HK-2 (cell line): ENCODE results near the gene COL12A1.

Source experiments
- DNase-seq: peaks from one replicate; pipeline ENCODE4 v3.0.0-alpha.2; 2018; ENCODE audit not compliant: unreplicated experiment

Gene COL12A1

DNA sequence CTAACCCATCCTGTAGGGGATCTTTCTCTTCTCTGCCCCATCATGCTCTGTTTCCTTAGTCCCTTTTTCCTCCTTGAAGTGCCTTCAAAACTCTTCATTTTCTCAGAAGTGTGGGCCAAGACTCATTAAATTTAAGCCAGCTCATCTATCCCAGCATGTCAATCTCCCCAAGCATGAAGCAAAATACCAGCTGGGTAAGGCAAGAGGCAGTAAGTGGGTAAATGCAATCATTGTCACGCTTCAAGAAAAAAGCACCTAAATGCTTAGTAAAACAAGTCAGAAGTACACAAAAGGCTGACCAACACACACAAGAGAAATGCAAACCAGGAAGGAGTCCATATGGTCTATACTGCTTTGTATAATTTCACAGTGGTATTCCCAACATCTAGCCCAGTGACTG, 61.5 kb downstream of the COL12A1 start:
- no peak for DNase-seq

GRCh38 chr6:75143191-75143590, 62.7 kb downstream of the COL12A1 start:
- no peak for DNase-seq

DNA sequence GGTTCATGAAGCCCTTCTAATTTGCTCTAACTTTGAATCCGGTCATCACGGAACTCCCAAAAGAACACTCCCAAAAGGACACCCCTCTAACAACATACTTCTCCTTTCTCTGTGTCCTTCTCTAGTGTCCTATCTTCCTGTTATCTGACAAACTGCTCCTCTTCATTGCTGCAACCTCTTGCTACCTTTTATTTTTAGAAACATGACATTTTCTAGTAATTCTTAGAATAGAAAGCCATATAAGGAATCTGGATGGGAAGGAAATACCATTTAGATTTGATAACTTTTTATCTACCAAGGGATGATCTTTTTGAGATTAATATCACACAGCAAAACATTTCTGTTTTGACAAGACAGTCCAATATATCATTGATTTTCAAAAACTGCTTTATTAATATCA, 63.1 kb downstream of the COL12A1 start:
- DNase-seq: no peak

- no peak for DNase-seq
Observed at GRCh38 chr6:75135876-75136275, 70.0 kb downstream of the COL12A1 start.

DNA sequence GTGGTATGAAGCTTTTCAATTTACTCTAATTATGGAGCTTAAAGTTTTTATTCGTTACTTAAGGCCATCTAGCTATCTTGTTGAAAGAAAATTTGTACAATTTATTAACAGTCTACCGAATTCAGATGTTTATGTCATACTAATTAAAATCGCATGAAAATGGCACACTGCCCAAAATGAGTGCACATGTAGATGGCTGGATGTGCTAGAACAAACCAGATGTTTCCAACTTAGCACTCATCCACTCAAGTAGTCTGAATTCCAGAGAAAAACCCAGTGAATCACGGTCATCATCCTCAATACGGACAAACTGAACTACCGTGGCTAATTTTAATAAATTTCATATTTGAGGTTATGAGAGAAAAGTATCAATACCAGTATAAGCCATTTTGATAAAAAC, 70.4 kb downstream of the COL12A1 start:
- no peak for DNase-seq

- no peak for DNase-seq
Observed at GRCh38 chr6:75130784-75131183, 75.1 kb downstream of the COL12A1 start.

- no peak for DNase-seq
Observed at GRCh38 chr6:75128878-75129570, 76.8 kb downstream of the COL12A1 start.

GRCh38 chr6:75126518-75126917, 79.3 kb downstream of the COL12A1 start:
- DNase-seq: no peak

GRCh38 chr6:75124983-75125382, 80.9 kb downstream of the COL12A1 start:
- no peak for DNase-seq

DNA sequence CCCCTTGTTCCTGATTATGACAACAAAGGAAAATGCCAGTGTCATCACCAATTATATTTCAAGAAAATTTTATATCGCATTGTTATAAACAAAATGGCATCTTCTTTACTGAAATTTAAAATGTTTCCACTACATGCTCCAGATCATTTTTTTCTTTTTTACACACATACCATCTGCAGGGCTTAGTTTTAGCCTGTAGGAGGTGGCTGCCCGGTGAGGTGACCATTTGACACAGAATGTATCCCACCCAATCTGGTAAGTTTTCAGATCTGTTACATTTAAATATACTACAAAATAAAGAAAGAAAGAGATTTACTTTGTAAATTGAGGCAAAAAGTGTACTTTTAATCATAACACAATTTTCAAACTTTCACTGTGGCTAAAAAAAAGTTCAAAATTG, 81.8 kb downstream of the COL12A1 start:
- no peak for DNase-seq

- no peak for DNase-seq
Observed at GRCh38 chr6:75118925-75119515, 86.8 kb downstream of the COL12A1 start.

GRCh38 chr6:75117701-75118100, 88.2 kb downstream of the COL12A1 start:
- DNase-seq: no peak

GRCh38 chr6:75116946-75117345, 88.9 kb downstream of the COL12A1 start:
- no peak for DNase-seq

GRCh38 chr6:75115481-75115880, 90.4 kb downstream of the COL12A1 start:
- no peak for DNase-seq

DNA sequence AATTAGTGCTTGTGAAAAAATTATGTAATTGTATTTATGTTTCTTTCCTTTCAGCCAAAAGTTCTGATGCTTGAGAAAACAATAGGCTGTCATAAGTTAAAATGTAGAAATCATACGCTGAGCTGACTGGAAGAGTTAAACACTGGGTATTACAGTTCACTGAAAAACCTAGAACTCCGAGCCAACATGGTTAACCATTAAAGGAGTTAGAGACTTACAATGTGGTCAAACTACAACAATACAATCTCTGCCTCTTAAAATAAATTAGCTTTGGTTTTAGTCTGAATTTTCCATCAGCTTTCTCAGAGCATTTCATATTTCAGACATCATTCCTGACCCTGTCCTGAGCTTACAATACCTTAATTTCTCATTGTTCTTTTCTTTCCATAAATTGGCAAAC, 91.0 kb downstream of the COL12A1 start:
- DNase-seq: no peak

DNA sequence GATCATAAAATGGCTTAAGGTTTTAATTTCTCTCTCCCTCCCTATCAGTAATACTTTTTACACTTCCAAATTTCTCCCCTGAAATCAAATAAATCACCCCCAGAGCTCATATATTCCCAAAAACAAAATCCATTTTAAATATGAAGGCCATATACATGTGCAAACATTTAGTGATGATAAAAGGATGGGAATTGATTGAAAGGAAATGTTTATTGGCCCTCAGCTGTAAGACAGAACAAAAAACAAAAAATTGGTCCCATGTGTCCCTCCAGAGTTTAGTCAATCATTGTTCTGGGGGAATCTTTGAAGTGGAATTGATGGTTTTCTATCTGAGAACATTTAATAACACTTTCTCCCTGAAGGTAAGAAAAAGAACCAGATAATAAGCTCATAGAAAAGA, 91.7 kb downstream of the COL12A1 start:
- DNase-seq: no peak

- no peak for DNase-seq
Observed at GRCh38 chr6:75113446-75113845, 92.4 kb downstream of the COL12A1 start.

DNA sequence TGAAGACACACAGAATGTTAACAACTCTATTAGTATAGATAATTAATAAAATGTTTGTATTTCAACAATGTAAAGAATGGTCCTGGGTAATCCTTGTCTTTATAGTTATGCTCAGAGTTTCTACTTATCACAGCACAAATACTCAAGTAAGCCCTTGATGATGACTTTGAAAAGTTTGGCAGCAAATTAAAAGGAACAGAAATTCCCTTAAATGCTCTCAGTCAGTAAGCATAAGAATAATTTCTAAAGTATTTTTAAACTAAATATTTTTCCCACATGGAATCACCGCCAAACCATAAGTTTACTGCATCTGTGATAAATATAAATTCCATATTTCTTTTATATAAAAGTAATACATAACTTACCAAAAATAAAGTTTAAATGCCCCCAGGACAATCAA, 96.1 kb downstream of the COL12A1 start:
- no peak for DNase-seq

DNA sequence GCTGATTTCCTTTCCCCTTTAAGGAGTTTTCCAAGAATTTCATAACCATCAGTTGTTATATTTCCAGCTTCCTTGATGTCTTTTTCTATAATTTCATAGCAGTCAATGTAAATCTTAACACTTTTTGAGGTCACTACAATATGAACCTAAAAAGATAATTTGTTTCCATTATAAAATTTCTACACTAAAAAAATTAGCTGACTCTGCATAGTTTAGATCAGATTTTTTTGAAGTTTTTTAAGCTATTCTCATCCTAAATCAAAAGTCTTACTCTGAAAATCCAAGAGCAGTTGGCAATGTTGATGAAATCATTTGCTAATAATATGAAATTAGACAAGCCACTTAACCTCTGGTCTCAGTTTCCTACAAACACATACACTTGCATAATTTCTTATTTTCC, 96.8 kb downstream of the COL12A1 start:
- no peak for DNase-seq

- DNase-seq: no peak
Observed at GRCh38 chr6:75108333-75108974, 97.4 kb downstream of the COL12A1 start.

DNA sequence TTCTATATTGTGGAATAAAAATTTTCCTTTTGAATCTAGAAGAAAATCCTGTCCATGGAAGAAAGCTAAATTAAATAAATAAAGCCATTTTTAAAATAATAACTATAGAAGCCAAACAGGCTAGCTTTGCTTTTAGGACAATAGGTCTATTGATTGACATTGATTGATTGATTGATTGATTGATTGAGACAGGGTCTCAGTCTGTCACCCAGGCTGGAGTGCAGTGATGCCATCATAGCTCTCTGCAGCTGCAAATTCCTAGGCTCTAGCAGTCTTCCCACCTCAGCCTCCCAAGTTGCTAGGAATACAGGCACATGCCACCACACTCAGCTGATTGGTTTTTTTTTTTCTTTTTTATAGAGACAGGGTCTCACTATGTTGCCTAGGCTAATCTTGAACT, 97.9 kb downstream of the COL12A1 start:
- no peak for DNase-seq

- no peak for DNase-seq
Observed at GRCh38 chr6:75106426-75106825, 99.4 kb downstream of the COL12A1 start.

GRCh38 chr6:75103431-75103830, 102.4 kb downstream of the COL12A1 start:
- DNase-seq: no peak
